Measurements from ENCODE around the gene TIGD1. TPM values are rescaled to one million over a fixed set of nuclear protein-coding genes. Genes with fewer than 3 reads are reported as not detected.

TIGD1 gene
- total RNA-seq, 1 donor from 2014 or later = 2.5 TPM

GRCh38 chr2:232522623-232523401, 27.5 kb downstream of the TIGD1 start:
- ATAC-seq = no peak

GRCh38 chr2:232521959-232522622, 28.3 kb downstream of the TIGD1 start:
- ATAC-seq = peak; percentile 38

GRCh38 chr2:232521098-232521497, 29.3 kb downstream of the TIGD1 start:
- ATAC-seq = no peak

DNA sequence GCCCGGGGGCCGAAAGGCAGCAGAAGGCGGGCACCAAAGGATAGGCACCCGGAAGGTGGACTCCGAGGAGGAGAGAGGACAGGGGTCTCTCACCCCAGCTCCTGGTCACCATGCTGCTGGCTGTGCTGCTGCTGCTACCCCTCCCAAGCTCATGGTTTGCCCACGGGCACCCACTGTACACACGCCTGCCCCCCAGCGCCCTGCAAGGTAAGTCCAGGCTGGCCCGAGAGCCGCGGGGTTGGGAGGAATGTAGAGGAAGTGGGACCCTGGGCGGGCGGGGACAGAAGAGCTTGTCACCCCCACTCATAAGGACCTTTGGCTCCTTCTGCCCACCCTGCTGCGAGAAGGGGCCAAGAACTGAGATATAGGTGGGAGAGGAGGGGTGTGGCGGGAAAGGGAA, 29.9 kb downstream of the TIGD1 start:
- no peak for ATAC-seq

DNA sequence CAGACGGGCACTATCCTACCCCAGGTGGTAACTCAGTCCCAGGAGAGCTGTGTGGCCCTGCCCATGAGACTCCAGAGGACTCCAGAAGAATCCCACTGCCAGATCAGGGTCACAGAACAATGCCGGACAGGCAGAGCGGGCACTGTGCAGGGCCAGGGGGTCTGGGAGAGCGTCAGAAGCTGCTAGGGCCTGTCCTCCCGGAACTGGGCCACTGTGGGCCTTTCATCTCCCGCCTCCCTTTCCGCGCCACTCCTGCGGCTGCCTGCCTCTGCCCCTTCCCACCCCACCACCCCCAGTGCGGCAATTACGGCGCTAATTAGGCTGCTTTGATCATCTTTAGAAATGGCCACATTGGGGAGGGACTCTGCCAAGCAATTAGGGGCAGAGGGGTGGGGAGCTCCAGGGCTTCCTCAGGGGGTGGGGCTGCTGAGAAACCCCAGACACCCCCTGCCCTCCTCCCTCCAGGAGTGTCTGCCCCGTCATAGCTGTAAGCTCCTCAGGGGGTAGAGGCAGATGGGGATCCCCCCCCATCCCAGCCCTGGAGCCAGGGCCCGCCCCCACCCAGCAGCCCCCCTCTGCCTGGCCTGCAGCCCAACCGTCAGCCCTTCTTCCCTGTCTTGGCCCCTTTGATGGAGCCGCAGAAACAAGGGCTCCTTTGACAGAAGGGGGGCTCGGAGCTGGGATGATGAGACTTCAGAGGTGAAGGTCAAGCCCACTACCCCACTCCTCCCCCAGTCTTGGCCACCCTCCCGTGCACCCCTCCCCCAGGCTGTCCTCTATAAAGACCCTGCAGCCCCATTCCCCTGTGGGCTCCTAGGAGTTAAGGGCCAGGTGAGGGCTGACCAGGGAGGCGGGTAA, 30.5 kb downstream of the TIGD1 start, which contains the start of gene PRSS56:
Gene PRSS56, plus strand, starts transcription at position 808 of the 858 bp plus-strand sequence. CDS start 211 bp downstream, outside the sequence.
- ATAC-seq = no peak

- ATAC-seq = no peak
Measured at GRCh38 chr2:232518844-232519243, 31.5 kb downstream of the TIGD1 start.

GRCh38 chr2:232516551-232516950, 33.8 kb downstream of the TIGD1 start:
- ATAC-seq = no peak

DNA sequence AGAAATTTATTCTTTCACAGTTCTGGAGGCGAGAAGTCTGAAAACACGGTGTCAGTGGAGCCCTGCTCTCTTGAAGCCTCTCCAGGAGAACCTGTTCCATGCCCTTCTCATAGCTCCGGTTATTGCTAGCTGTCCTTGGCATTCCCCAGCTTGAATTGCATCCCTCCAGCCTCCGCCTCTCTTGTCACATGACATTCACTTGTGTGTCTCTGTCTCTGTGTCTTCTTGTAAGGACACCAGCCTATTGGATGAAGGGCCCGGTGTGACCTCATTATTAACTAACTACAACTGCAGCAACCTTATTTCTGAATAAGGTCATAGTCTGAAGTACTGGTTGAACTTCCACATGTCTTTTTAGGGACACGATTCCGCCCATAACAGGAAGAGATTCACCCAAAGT, 34.7 kb downstream of the TIGD1 start:
- no peak for ATAC-seq

GRCh38 chr2:232513353-232513752, 37.0 kb downstream of the TIGD1 start:
- no peak for ATAC-seq

- ATAC-seq = no peak
Measured at GRCh38 chr2:232512602-232513001, 37.8 kb downstream of the TIGD1 start.

- ATAC-seq = no peak
Measured at GRCh38 chr2:232511336-232511890, 38.9 kb downstream of the TIGD1 start.

- ATAC-seq = no peak
Measured at GRCh38 chr2:232508251-232508650, 42.1 kb downstream of the TIGD1 start.

DNA sequence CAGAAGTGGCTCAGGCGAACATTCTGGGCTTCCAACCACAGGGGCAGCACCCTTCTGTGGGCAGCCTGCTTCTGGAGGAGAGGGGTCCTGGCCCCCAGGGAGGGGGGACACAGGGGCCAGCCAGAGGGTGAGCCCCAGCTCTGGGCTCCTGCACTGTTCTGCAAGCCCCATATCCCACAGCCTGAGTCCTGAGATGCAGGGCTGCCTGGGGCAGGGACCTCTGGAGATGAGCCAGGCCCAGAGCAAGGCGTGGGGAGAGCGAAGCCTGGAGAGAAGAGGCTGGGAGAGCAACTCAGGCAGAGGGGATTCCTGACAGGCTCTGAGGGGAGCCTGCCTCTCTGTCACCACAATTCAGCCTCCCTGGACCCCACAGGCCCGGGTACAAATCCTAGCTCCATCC, 43.6 kb downstream of the TIGD1 start:
- ATAC-seq = no peak

GRCh38 chr2:232505856-232506255, 44.5 kb downstream of the TIGD1 start:
- ATAC-seq = no peak

DNA sequence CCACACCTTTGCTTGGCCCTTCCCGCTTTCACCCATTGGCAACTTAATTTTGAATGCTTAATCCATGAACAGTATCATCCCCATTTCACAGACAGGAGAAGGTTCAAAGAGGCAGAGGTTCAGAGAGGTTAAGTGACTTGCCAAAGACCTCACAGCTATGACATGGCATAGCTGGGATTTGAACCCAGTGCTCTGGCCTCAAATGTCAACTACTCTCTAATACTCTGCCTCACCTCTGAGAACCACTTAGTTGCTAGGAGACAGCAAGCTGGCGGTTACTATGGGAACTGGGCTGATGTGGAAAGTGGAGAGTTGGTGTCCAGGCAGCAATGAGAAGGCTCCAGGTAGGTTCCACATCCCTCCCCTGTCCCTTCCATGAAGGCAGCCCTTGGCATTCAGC, 45.9 kb downstream of the TIGD1 start:
- ATAC-seq = no peak

DNA sequence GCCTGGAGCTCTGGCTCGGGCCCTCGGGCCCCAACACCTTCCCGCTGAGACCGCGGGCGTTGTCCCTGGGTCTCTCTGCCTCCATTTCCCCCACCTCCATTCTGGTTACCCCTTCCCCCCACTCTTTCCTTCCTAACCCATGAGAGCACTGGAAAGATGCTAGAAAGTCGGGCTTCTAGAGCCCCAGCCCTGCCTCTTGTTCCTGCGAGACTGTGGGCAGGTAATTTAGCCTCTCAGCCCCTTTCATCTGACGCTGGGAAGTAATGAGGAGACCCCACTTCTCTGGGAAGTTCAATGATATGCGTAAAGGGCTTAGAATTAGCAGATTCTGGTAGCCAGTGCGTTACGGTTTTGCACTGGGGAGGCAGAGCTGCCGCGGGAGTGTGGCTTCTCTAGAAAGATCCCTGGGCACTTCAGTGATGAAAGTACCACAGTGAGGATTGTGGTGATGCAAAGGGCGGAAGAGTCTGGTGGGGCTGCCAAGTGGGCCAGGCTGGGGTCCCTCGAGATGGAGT, 46.5 kb downstream of the TIGD1 start:
- no peak for ATAC-seq

- ATAC-seq = peak; percentile 4
Measured at GRCh38 chr2:232502911-232503808, 47.2 kb downstream of the TIGD1 start.

DNA sequence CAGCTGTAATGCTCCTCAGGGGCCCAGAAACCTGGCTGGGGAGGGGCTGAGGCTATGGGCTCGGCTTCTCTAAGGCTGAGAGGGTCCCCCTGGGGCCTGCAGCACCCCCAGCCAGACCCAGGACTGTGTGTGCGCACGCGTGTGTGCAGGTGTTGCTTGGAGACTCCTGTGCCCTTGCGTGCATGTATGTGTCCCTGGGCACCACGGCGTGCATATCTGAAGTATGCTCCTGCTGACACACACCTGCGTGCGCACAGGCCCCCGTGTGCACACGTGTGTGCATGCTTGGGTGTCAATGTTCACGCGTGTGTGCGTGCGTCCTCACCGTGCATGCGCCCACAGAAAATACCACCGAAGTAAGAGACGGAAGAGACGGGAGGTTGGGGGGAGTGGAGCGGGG, 47.8 kb downstream of the TIGD1 start:
- ATAC-seq = peak; percentile 9

DNA sequence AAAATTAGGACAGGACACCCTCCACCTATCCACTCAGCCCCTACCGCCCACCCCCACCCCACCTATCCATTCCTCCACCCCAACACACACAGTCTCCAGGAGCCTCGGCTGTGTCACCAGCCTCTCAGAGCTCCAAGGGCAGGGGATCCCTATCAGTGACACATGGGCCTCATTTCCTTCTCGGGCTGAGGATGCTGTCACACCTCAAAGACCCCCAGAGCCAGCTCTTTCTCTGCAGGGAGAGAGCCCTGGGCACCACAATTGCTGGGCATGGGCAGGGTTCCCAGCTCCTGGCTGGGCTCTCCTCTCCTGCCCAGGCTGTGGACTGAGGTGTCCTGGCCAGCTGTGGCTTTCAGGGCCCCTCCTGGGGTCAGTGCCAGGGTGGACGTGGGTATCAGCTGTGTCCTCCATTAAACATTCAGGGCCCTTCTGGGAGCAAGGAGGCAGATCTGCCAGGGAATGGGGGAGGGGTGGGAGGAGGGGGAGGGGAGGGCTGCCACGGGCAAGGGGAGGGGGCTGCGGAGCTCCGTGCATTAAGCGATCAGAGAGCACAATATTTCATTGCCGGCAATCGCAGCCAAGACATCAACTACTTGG, 48.5 kb downstream of the TIGD1 start:
- no peak for ATAC-seq

DNA sequence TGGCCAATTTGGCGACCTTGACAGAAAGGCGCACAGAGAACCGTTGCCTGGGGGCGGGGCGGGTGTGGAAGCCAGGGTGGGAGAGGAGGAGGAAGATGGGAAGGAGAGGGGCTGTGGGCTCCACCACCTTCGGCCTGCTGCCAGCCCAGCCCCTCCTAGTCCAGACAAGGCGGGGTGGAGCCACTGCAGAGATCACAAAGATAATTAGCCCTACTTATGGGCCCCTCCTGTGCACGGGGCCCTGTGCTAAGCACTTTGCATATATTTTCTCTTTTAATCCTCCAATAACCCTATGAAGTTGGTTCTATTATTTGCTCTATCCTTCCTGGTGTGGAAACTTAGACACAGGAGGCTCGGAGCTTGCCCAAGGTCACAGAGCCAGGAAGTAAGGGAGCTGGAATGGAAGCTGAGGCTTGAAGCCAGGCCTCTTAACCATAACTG, 49.0 kb downstream of the TIGD1 start:
- no peak for ATAC-seq

DNA sequence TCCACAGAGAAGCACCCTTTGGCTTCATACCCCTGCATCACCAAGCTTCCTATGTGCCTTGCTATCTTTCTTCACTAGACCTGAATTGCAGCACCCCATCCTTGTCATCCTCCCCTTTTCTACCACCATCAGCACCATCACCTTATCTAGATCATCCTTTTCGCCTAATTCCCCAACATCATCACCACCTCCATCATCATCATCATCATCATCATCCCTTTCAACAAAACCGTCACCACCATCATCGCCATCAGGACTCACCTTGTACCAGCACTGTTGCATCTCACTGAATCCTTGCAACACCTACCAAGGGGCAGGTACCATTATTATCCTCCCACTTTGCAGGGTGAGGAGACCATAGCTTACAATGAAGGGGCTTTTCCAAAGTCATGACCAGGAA, 51.9 kb downstream of the TIGD1 start:
- ATAC-seq = no peak
